HAP-1 (cell line): ENCODE results near the gene METTL26.

Experiments used
- DNase-seq, 2 experiments: peaks; one replicate each; pipeline ENCODE4 v3.0.0-alpha.2; 2016 to 2020; ENCODE audit warnings: low spot score in 2 of 2
- H3K27me3 ChIP-seq: fragments of 250-450 bp; sonication (Bioruptor Pico); 2 replicates; pipeline ENCODE4 v1.5.1; 2020; ENCODE audit warnings: low read depth, mild to moderate bottlenecking, moderate library complexity
- H3K36me3 ChIP-seq: fragments of 250-450 bp; sonication (Bioruptor Pico); replicated peaks from 2 replicates; pipeline ENCODE4 v1.5.1; 2020; ENCODE audit warnings: mild to moderate bottlenecking
- H3K4me1 ChIP-seq: fragments of 250-450 bp; sonication (Bioruptor Pico); 2 replicates; pipeline ENCODE4 v1.5.1; 2020; ENCODE audit warnings: mild to moderate bottlenecking
- H3K4me3 ChIP-seq: fragments of 250-450 bp; sonication (Bioruptor Pico); 2 replicates; pipeline ENCODE4 v1.5.1; 2020; ENCODE audit warnings: mild to moderate bottlenecking, moderate library complexity
- H3K9me3 ChIP-seq: fragments of 250-450 bp; sonication (Bioruptor Pico); 2 replicates; pipeline ENCODE4 v1.5.1; 2020; ENCODE audit warnings: mild to moderate bottlenecking, moderate library complexity
- in situ Hi-C: fragments of 300-500 bp; cut with MboI; formaldehyde crosslinking; loops from 3 replicates; pipeline ENCODE4 v1.14.3; 2020; ENCODE audit warnings: low sequenced_read_pairs, inconsistent platforms, mixed read lengths

Gene METTL26

GRCh38 chr16:591231-591630, 44.9 kb downstream of the METTL26 start:
- no peaks in the 10 kb centered on the region for H3K27me3 ChIP-seq
- H3K9me3 ChIP-seq = no peaks in the 10 kb centered on the region
- H3K4me3 ChIP-seq = peak overlapping the region; percentile 57
- no peak for DNase-seq
- H3K36me3 ChIP-seq = no peaks in the 10 kb centered on the region; the same call in 1 of the 2 replicates
- in situ Hi-C loops = no loop called here
- H3K4me1 ChIP-seq = 0 out of 2 replicates have a peak, but pooled peaks cover 5% of the 10 kb centered on the region

GRCh38 chr16:590815-591200, 45.3 kb downstream of the METTL26 start:
- in situ Hi-C loops = no loop called here
- 0 out of 2 replicates have a peak, but pooled peaks cover 5% of the 10 kb centered on the region for H3K4me1 ChIP-seq

GRCh38 chr16:590188-590814, 45.8 kb downstream of the METTL26 start:
- H3K36me3 ChIP-seq = no peaks in the 10 kb centered on the region; the same call in 1 of the 2 replicates
- peak overlapping the region; percentile 57 for H3K4me3 ChIP-seq
- 0 out of 2 replicates have a peak, but pooled peaks cover 5% of the 10 kb centered on the region for H3K4me1 ChIP-seq
- in situ Hi-C loops = no loop called here
- no peaks in the 10 kb centered on the region for H3K9me3 ChIP-seq
- DNase-seq = no peak
- no peaks in the 10 kb centered on the region for H3K27me3 ChIP-seq

More at GRCh38 chr16:590815-591200, 45.3 kb downstream of the METTL26 start:
- Histone ChIP-seq H3K9me3 (no peaks in the 10 kb centered on the region), H3K36me3 (no peaks in the 10 kb centered on the region; the same call in 1 of the 2 replicates), H3K4me3 (peak overlapping the region; percentile 57), H3K27me3 (no peaks in the 10 kb centered on the region)
- no peak for DNase-seq

- H3K27me3 ChIP-seq = no peaks in the 10 kb centered on the region
- 0 out of 2 replicates have a peak, but pooled peaks cover 5% of the 10 kb centered on the region for H3K4me1 ChIP-seq
- H3K36me3 ChIP-seq = no peaks in the 10 kb centered on the region; the same call in 1 of the 2 replicates
- no peaks in the 10 kb centered on the region for H3K9me3 ChIP-seq
- peak; percentile 93 to 99 for DNase-seq
- in situ Hi-C loops = no loop called here
- peak within 1 kb of the TSS; percentile 97 for H3K4me3 ChIP-seq
Measured at GRCh38 chr16:589658-590187, 46.4 kb downstream of the METTL26 start, which contains the start of gene RAB40C. Gene RAB40C, plus strand, starts transcription at chr16:590066. Its CDS starts 226 bp downstream, at chr16:590292.

GRCh38 chr16:588889-589657, 47.0 kb downstream of the METTL26 start:
- 0 out of 2 replicates have a peak, but pooled peaks cover 5% of the 10 kb centered on the region for H3K4me1 ChIP-seq
- peak; percentile 82 to 98 for DNase-seq
- H3K9me3 ChIP-seq = no peaks in the 10 kb centered on the region
- H3K27me3 ChIP-seq = no peaks in the 10 kb centered on the region
- no peaks in the 10 kb centered on the region; the same call in 1 of the 2 replicates for H3K36me3 ChIP-seq
- in situ Hi-C loops = no loop called here
- H3K4me3 ChIP-seq = peak overlapping the region; percentile 97

GRCh38 chr16:588639-588888, 47.5 kb downstream of the METTL26 start:
- DNase-seq = peak; percentile 23 to 55
- H3K4me1 ChIP-seq = 0 out of 2 replicates have a peak, but pooled peaks cover 5% of the 10 kb centered on the region
- H3K4me3 ChIP-seq = peak overlapping the region; percentile 97

GRCh38 chr16:586645-587590, 49.2 kb downstream of the METTL26 start:
- Histone ChIP-seq H3K4me1 (0 out of 2 replicates have a peak, but pooled peaks cover 5% of the 10 kb centered on the region), H3K4me3 (no peak overlapping the region), H3K27me3 (no peaks in the 10 kb centered on the region), H3K36me3 (no peaks in the 10 kb centered on the region; the same call in 1 of the 2 replicates), H3K9me3 (no peaks in the 10 kb centered on the region)
- in situ Hi-C loops = no loop called here
- DNase-seq = no peak

More at GRCh38 chr16:588639-588888, 47.5 kb downstream of the METTL26 start:
- in situ Hi-C loops = no loop called here
- Histone ChIP-seq H3K27me3 (no peaks in the 10 kb centered on the region), H3K9me3 (no peaks in the 10 kb centered on the region), H3K36me3 (no peaks in the 10 kb centered on the region; the same call in 1 of the 2 replicates)

GRCh38 chr16:586047-586644, 50.0 kb downstream of the METTL26 start:
- DNase-seq = no peak

GRCh38 chr16:585351-585750, 50.8 kb downstream of the METTL26 start:
- H3K36me3 ChIP-seq = no peaks in the 10 kb centered on the region; the same call in 1 of the 2 replicates
- no peak overlapping the region for H3K4me3 ChIP-seq
- peak in 1 of 2 experiments; percentile 43 for DNase-seq
- no peaks in the 10 kb centered on the region for H3K9me3 ChIP-seq
- in situ Hi-C loops = no loop called here
- H3K4me1 ChIP-seq = no peaks in the 10 kb centered on the region
- no peaks in the 10 kb centered on the region for H3K27me3 ChIP-seq

More at GRCh38 chr16:586047-586644, 50.0 kb downstream of the METTL26 start:
- 0 out of 2 replicates have a peak, but pooled peaks cover 5% of the 10 kb centered on the region for H3K4me1 ChIP-seq
- no peaks in the 10 kb centered on the region for H3K27me3 ChIP-seq
- H3K4me3 ChIP-seq = no peak overlapping the region
- no peaks in the 10 kb centered on the region; the same call in 1 of the 2 replicates for H3K36me3 ChIP-seq
- in situ Hi-C loops = no loop called here
- H3K9me3 ChIP-seq = no peaks in the 10 kb centered on the region
